Stomach (tissue), 9 donors: ENCODE data around the gene RHAG. TPM values are rescaled to one million over a fixed set of nuclear protein-coding genes. Genes with fewer than 3 reads are reported as not detected.
"Not testable (repeated sequence)": the region's sequence is repeated elsewhere in the genome, so short reads cannot be mapped to it uniquely, and the experiment has no call there.

Experiments used
- DNase-seq, 2 donors: peaks; one replicate each; pipeline versions ENCODE4 v3.0.0 to v3.0.0-alpha.2; 2013 to 2019
- H3K27ac ChIP-seq, 5 donors: fragments of 200-600 bp in 4 of 5; sonication (generic) in 4 of 5; one replicate each; pipeline ENCODE4 v1.5.1; 2013 to 2019; ENCODE audit warnings: mild to moderate bottlenecking in 1 of 5, moderate library complexity in 1 of 5
- H3K27me3 ChIP-seq, 3 donors: fragments of 200-600 bp; sonication (generic); one replicate each; pipeline ENCODE4 v1.5.1; 2017 to 2019; ENCODE audit warnings: mixed run types in 1 of 3
- H3K36me3 ChIP-seq, 4 donors: fragments of 200-600 bp; sonication (generic); 1 replicate in 3 of 4; 2 replicates in 1 of 4; pipeline ENCODE4 v1.5.1; 2016 to 2019
- H3K4me1 ChIP-seq, 4 donors: fragments of 200-600 bp; sonication (generic); one replicate each; pipeline ENCODE4 v1.5.1; 2016 to 2019
- H3K4me3 ChIP-seq, 4 donors: fragments of 200-600 bp; sonication (generic) in 3 of 4; one replicate each; pipeline ENCODE4 v1.5.1; 2016 to 2019; ENCODE audit warnings: mild to moderate bottlenecking in 1 of 4
- H3K9me3 ChIP-seq, 4 donors: fragments of 200-600 bp; sonication (generic); one replicate each; pipeline ENCODE4 v1.5.1; 2016 to 2019
- CTCF ChIP-seq, 7 experiments: fragments of 450-650 bp in 4 of 7; fragments of 200-600 bp in 3 of 7; sonication (generic) in 3 of 7; IDR thresholded peaks; one replicate each; pipeline ENCODE4 v1.5.1; 2016 to 2019; ENCODE audit warnings: antibody characterized with exemption in 7 of 7, control low read depth in 2 of 7, mild to moderate bottlenecking in 1 of 7
- EP300 ChIP-seq: sonication (generic); formaldehyde crosslinking; IDR thresholded peaks from one replicate; pipeline ENCODE4 v1.6.1; 2017; ENCODE audit warnings: antibody characterized with exemption
- POLR2A ChIP-seq, 4 donors: fragments of 450-650 bp; IDR thresholded peaks; one replicate each; pipeline ENCODE4 v1.6.1; 2016; ENCODE audit warnings: antibody characterized with exemption in 4 of 4, control low read depth in 2 of 4, mild to moderate bottlenecking in 1 of 4, moderate library complexity in 1 of 4
- POLR2AphosphoS5 ChIP-seq, 3 donors: sonication (generic); formaldehyde crosslinking; IDR thresholded peaks; one replicate each; pipeline ENCODE4 v1.6.1; 2016; ENCODE audit warnings: antibody characterized with exemption in 3 of 3
- WGBS, 5 donors: extraction: QIAGEN DNeasy Blood & Tissue Kit in 3 of 5; methylation state at CpG; one replicate each; pipeline versions ENCODE4 v1.1.5 to v1.1.7; 2013 to 2018; 5-methylcytosine and 5-hydroxymethylcytosine counted together
- intact Hi-C: fragments of 100-400 bp; cut with DNase I; formaldehyde crosslinking; loops from one replicate; pipeline ENCODE4 v1.15.1; 2023; ENCODE audit warnings: low total_unique reads
- polyA plus RNA-seq, 3 donors: library from polyadenylated mRNA; stranded (reverse); fragments of 200-250 nt; gene quantifications; one replicate each; pipeline ENCODE4 v1.2.3, GENCODE V29; 2013
- total RNA-seq, 5 donors: library from RNA; depleted of rRNA; stranded (reverse); fragments of >200 nt; gene quantifications; one replicate each; pipeline versions ENCODE4 v1.1.0 to v1.2.3, GENCODE V29; 2014 to 2016
- donor health status: healthy with polysubstance abuse.
- donor health status: Bipolar disorder and iron deficiency.
- donor health status: healthy.

Gene RHAG
- total and polyA plus RNA-seq, 8 donors: 0.08 to 0.92 (median 0.31) TPM; not detected in 4

GRCh38 chr6:49666930-49667757 is 30.5 kb upstream of the RHAG start:
- TF ChIP-seq POLR2A (IDR thresholded peaks at IDR 0.05) (no peak), EP300 (no peak), CTCF (IDR thresholded peaks at IDR 0.05) (no peak), POLR2AphosphoS5 (IDR thresholded peaks at IDR 0.05) (no peak)
- Histone ChIP-seq H3K27me3 (no peaks in the 10 kb centered on the region), H3K4me3 (no peak overlapping the region), H3K36me3 (no peaks in the 10 kb centered on the region), H3K27ac (no peak overlapping the region), H3K4me1 (peaks cover 0 to 10% (median 7%) of the 10 kb centered on the region in 4 donors), H3K9me3 (peaks cover 0 to 8% (median 2%) of the 10 kb centered on the region in 4 donors)
- WGBS, 5 donors: 43 to 56% (median 49%) methylated on average over 5 of the region's 5 CpGs
- no peak for DNase-seq
- intact Hi-C loops: no loop called here

- Histone ChIP-seq H3K27ac (no peak overlapping the region), H3K9me3 (peaks cover 0 to under 1% (median 0%) of the 10 kb centered on the region in 4 donors), H3K4me1 (peaks cover 0 to 10% (median 7%) of the 10 kb centered on the region in 4 donors), H3K4me3 (no peak overlapping the region), H3K36me3 (no peaks in the 10 kb centered on the region), H3K27me3 (no peaks in the 10 kb centered on the region)
- WGBS, 5 donors: 64 to 81% (median 64%) methylated on average over 1 of the region's 1 CpG
- no peak for DNase-seq
- TF ChIP-seq POLR2AphosphoS5 (IDR thresholded peaks at IDR 0.05) (no peak), POLR2A (IDR thresholded peaks at IDR 0.05) (no peak), CTCF (IDR thresholded peaks at IDR 0.05) (no peak)
- intact Hi-C loops: no loop called here
Measured at GRCh38 chr6:49666480-49666879, 29.8 kb upstream of the RHAG start.

- TF ChIP-seq CTCF (IDR thresholded peaks at IDR 0.05): no peak
- no peak for TF ChIP-seq POLR2A (IDR thresholded peaks at IDR 0.05)
- TF ChIP-seq EP300: no peak
- TF ChIP-seq POLR2AphosphoS5 (IDR thresholded peaks at IDR 0.05): no peak
- Histone ChIP-seq H3K36me3 (no peaks in the 10 kb centered on the region), H3K9me3 (no peaks in the 10 kb centered on the region), H3K4me3 (no peak overlapping the region), H3K27ac (no peak overlapping the region), H3K27me3 (no peaks in the 10 kb centered on the region), H3K4me1 (peaks cover 0 to 10% (median 7%) of the 10 kb centered on the region in 4 donors)
- intact Hi-C loops: no loop called here
- 58 to 66% (median 59%) methylated on average over 3 of the region's 3 CpGs for WGBS, 5 donors
- DNase-seq: no peak
Measured at GRCh38 chr6:49664817-49665216, 28.2 kb upstream of the RHAG start.

- intact Hi-C loops, H3K27ac ChIP-seq, DNase-seq, H3K9me3 ChIP-seq, H3K4me3 ChIP-seq, H3K36me3 ChIP-seq, H3K27me3 ChIP-seq: not testable (repeated sequence)
- WGBS, 5 donors: 86 to 100% (median 92%) methylated on average over 1 of the region's 1 CpG
- H3K4me1 ChIP-seq: peaks cover 0 to 10% (median 7%) of the 10 kb centered on the region in 4 donors
Measured at GRCh38 chr6:49664054-49664453, 27.4 kb upstream of the RHAG start.

- Histone ChIP-seq H3K4me3 (no peak overlapping the region), H3K9me3 (no peaks in the 10 kb centered on the region), H3K4me1 (peaks cover 0 to 8% (median 4%) of the 10 kb centered on the region in 4 donors), H3K27me3 (no peaks in the 10 kb centered on the region), H3K36me3 (no peaks in the 10 kb centered on the region), H3K27ac (no peak overlapping the region)
- intact Hi-C loops: no loop called here
- WGBS, 5 donors: 16 to 27% (median 19%) methylated on average over 1 of the region's 1 CpG
- no peak for TF ChIP-seq EP300
- TF ChIP-seq CTCF (IDR thresholded peaks at IDR 0.05): no peak
- TF ChIP-seq POLR2A (IDR thresholded peaks at IDR 0.05): no peak
- no peak for TF ChIP-seq POLR2AphosphoS5 (IDR thresholded peaks at IDR 0.05)
- no peak for DNase-seq
Measured at GRCh38 chr6:49662892-49663261, 26.2 kb upstream of the RHAG start.
